ENCODE data around the gene CAMK1.

DNA sequence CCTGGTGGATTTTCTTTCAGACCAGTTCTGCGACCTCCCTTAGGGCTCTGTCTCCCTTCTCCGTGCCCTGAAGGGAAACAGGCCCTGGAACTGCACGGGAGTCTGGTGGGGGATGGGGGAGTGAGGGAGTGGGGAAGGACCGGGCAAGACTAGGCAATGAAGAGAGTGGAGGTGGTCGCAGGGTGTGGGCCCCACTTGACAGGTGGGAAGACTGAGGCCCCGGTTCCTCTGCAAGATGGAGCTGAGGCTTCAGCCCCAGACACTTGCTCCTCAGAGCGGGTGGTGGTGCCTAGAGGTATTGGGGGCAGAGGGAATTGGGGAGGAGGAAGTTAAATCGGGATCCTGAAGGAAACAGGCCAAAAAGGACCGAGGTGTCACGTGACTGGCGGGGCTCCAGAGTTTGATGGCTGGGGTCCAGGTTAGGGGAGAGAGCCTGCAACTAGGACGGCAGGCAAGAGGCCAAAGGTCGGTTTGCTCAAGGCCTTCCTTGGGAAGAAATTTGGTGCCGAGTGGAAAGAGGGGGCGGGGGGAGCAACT is 597 bp upstream of the CAMK1 start:
- TF ChIP-seq, protein P1, sequence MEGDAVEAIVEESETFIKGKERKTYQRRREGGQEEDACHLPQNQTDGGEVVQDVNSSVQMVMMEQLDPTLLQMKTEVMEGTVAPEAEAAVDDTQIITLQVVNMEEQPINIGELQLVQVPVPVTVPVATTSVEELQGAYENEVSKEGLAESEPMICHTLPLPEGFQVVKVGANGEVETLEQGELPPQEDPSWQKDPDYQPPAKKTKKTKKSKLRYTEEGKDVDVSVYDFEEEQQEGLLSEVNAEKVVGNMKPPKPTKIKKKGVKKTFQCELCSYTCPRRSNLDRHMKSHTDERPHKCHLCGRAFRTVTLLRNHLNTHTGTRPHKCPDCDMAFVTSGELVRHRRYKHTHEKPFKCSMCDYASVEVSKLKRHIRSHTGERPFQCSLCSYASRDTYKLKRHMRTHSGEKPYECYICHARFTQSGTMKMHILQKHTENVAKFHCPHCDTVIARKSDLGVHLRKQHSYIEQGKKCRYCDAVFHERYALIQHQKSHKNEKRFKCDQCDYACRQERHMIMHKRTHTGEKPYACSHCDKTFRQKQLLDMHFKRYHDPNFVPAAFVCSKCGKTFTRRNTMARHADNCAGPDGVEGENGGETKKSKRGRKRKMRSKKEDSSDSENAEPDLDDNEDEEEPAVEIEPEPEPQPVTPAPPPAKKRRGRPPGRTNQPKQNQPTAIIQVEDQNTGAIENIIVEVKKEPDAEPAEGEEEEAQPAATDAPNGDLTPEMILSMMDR (IDR thresholded peaks at IDR 0.05) = no peak
- no peak for TF ChIP-seq ZFX (IDR thresholded peaks at IDR 0.05; ENCODE audit: borderline replicate concordance)

All from 22Rv1 (cell line).